ENCODE measurements around the gene FLYWCH1.

Gene FLYWCH1

GRCh38 chr16:2950773-2951172, 39.0 kb downstream of the FLYWCH1 start:
- DNase-seq (ENCODE audit: low read depth, low spot score) = no peak

GRCh38 chr16:2952679-2953078, 40.9 kb downstream of the FLYWCH1 start:
- DNase-seq (ENCODE audit: low read depth, low spot score) = no peak

GRCh38 chr16:2953706-2954627, 42.2 kb downstream of the FLYWCH1 start:
- DNase-seq (ENCODE audit: low read depth, low spot score) = no peak

GRCh38 chr16:2954656-2955381, 43.1 kb downstream of the FLYWCH1 start:
- DNase-seq (ENCODE audit: low read depth, low spot score) = no peak

DNA sequence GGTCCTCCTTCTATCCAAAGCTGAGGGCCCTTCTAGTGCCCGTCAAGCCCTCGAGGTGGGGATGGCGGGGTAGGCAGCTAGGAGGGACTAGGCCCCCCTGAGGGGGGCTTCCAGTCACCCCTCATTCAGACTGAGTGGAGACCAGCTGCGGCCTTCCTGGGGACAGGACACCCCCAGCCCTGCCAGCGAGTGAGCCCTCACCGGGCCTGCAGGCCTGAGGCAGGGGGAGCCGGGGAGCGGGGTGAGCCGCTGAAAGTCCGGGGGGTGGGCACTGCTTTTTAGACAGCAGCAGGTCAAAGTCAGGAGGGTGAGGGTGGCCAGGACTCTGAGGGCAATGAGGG, 43.7 kb downstream of the FLYWCH1 start:
- DNase-seq (ENCODE audit: low read depth, low spot score) = no peak

DNA sequence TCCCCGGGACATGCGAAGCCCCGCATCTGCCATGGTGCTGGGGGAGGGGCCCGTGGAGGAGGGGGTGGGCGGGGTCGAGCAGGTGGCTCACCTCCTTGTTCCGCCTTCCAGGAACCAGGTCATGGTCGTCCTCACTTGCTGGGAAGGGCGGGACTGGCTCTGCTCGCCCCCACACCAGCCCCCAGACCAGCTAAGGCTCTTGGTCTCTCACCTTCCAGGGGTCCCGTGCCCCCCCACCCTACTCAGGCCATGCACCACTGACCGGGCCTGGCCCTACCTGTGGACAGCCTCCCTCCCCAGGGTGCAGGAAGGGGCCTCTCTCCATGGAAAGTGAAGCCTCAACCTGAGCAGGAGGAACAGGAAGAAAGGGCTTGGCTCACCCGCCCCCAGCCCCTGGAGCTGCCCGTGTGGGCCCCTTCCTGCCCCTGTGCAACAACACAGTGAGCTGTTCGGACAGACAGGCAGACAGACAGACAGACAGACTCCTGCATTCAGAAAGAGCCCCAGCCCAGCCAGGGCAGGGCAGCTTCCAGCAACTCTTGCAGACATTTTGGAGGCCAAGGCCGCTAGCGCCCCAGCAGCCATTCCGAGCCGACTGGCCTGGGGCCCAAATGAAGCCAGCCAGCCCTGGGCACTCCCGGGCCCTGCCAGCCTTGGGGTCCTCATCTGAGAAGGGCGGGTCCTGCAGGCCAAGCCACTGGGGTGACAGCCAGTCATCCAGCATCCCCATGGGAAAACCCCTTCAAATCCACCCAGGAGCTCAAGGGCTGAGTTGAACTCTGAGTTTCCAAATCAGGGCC, 44.2 kb downstream of the FLYWCH1 start:
- no peak for DNase-seq (ENCODE audit: low read depth, low spot score)

DNA sequence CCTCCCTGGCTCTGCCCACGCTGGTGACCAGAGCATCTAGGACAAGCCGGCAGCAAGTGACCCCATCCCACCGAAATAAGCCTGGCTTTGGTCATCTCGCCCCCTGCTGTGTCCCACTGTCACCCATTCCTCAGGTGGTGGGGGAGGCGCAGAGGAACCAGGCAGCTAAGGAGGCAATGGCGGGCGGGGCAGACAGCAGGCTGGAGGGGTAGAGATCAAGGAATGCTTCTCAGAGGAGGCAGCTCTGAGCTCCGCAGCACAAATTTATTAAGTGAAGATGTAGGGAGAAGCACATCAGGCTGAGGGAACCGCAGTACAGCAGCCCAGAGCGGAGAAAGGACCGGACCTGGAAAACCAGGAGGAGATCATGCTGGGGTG, 44.8 kb downstream of the FLYWCH1 start:
- DNase-seq (ENCODE audit: low read depth, low spot score) = no peak

DNA sequence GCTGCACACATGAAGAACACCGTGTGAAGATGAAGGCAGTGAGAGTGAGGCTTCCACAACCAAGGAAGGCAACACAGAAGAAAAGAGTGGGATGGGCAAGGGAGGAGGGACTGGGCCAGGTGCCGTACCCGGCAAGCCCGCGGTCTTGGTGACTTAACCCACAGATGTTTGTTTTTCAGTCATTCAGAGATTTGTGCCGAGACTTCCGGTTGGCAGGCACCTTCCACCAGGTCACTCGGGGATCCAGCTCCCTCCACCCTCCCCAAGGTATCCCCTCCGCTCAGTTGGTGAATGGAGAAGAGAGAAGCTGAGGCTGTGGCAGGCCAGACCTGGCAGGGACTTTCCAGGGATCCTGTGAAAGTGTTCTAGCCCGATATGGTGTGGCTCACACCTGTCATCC, 47.5 kb downstream of the FLYWCH1 start:
- DNase-seq (ENCODE audit: low read depth, low spot score) = no peak

DNA sequence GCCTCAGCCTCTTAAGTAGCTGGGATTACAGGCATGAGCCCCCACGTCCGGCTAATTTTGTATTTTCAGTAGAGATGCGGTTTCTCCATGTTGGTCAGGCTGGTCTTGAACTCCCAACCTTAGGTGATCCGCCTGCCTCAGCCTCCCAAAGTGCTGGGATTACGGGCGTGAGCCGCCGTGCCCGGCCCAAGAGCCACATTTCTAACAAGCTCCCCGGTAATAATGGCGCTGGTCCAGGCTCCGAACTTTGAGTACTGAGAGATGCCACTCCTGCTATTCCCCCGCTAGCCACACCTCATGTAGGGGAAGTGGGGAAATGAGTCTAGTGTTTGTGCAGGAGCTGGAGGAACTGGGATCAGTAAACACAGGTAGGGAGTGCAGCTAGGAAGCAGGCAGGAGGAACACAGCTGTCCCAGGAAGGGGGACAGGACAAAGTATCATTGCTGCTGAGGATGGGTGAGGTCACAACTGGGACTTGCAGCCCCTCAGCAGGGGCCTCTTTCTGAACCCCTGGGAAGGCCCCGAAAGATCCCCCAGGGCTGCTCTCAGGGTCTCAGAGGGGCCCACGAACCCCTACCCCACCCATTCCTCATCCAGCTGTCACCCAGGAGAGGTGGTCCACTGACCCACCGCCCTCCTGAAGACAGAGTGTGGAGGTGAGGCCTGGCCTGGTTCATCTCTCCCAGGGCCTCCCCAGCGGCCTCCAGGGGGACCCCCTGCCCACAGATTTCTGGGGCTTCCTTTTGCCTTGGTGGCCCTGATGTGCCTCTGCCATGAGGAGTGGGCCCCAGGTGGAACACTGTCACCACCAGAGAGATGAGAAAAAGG, 48.7 kb downstream of the FLYWCH1 start:
- DNase-seq (ENCODE audit: low read depth, low spot score) = no peak

DNA sequence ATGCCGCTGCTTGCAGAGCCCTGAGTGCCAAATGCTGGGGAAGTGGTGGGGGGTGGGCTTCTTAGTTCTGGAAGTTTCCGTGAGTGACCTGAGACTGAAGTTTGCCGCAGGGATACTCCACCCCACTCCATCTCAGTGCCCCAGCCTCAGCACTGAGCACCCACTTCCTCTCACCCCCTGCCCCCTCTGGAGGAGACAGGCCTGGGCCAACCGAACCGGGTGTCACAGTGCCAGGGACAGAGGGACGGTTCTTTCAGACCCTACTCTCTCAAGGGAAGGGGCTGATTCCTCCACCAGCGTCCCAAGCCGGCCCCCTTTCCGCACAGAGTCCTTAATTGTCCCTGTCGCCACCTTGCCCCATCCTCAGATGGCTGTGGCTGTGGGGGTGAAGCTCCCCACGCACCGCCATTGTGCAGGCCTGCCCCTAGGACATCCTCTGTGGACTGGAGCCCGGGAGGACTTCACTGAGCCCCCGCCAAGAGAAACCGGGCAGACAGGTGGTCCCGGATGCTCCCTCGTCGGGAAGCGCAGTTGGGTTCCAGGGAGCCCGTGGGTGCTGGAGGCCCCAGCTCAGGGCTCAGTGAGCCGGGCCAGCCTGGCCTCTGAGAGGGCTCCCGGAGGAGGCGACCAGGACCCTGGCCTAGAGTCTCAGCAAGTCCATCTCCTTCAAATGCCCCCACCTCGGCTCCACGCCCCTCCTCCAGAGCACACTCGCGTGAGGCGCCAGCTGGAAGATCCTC, 50.8 kb downstream of the FLYWCH1 start:
- DNase-seq (ENCODE audit: low read depth, low spot score) = no peak

- no peak for DNase-seq (ENCODE audit: low read depth, low spot score)
Measured at GRCh38 chr16:2963074-2963722, 51.5 kb downstream of the FLYWCH1 start.

DNA sequence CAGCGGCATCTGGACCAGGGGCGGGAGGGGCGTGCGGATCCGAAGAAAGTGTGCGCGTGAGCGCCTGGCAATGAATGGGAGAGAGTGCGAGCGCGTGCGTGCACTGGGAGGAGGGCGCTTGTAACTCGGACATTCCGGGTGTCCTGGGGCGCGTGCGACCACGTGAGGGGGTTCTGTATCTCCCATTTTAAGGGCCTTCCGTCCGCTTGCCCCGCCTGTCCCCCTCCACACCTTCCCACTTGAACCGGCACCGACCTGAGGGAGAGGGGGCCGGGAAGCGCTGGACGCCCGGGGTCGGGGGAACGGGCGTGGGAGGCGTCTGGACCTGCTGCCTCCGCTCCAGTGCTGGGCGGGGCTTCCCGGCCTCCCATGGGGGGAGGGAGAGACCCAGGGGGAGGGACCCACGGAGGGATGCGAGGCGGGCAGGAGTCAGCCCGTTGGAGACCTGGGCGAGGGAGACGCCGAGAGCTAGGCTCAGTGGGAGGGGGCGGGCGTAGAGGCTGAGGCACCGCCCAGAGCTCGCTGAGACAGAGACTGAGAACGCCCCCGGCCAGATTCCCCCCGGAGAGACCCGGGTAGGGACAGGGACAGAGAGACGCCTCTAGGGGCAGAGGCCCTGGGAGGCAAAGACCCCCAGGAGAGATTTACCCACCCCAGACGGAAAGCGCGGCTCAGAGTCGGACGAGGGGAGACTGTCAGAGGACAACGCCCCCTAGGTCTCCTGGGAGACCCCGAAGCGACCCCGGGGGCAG, 52.2 kb downstream of the FLYWCH1 start, which contains the start of gene KREMEN2:
Gene KREMEN2 (plus strand): TSS at position 553 of the 752 bp plus-strand sequence. CDS start 246 bp downstream, outside the sequence.
- DNase-seq (ENCODE audit: low read depth, low spot score) = no peak

GRCh38 chr16:2964475-2965336, 53.0 kb downstream of the FLYWCH1 start:
- DNase-seq (ENCODE audit: low read depth, low spot score) = no peak

DNA sequence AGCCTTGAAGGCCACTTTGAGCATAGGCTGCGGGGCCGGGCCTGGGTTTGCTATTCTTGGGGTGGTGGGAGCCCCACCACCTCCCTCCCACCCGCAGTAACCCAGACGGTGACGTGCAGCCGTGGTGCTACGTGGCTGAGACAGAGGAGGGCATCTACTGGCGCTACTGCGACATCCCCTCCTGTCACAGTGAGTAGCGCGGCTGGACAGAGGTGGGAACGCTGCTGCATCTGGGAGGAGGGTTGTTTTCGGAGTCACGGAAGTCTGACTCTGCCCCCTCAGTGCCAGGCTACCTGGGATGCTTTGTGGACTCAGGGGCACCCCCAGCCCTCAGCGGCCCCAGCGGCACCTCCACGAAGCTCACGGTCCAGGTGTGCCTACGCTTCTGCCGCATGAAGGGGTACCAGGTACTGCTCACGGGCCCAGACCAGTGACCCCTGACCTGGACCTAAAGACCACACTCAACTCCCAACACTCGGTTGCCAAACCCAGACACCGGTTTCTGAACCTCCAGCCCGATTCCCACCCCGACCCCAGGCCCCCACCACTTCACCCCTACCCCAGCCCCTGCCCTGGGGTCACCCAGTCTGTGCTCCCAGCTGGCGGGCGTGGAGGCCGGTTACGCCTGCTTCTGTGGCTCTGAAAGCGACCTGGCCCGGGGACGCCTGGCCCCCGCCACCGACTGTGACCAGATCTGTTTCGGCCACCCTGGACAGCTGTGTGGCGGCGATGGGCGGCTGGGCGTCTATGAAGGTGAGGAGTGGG, 54.5 kb downstream of the FLYWCH1 start:
- DNase-seq (ENCODE audit: low read depth, low spot score) = no peak

- DNase-seq (ENCODE audit: low read depth, low spot score) = no peak
Measured at GRCh38 chr16:2966808-2967191, 55.1 kb downstream of the FLYWCH1 start.

DNA sequence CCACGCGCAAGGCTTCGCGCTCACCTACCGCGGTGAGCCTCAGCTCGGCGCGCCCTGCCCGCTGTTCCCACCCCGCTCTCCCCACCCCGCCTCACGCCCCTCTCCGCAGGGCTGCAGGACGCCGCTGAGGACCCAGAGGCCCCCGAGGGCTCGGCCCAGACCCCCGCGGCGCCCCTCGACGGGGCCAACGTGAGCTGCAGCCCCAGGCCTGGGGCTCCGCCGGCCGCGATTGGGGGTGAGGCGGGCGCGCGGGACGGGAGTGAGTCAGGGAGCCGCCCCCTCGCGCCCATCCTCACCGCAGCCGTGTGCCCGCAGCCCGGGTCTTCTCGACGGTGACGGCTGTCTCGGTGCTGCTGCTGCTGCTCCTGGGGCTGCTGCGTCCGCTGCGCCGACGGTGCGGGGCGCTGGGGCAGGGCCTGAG, 55.5 kb downstream of the FLYWCH1 start:
- no peak for DNase-seq (ENCODE audit: low read depth, low spot score)

DNA sequence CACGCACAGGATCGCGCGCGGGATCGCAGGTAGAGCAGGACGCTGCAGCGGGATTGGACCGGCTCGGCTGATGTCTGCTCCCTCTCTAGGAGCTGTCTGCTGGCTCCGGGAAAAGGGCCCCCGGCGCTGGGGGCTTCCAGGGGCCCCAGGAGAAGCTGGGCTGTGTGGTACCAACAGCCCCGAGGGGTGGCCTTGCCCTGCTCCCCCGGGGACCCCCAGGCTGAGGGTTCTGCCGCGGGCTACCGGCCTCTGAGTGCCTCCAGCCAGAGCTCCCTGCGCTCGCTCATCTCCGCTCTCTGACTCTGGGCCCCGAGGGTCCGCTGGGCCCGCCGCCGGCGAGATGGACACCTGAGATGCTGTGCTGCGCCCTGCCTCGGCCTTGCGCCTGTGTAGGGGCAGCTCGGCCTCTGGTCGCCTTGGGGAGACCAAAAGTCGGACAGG, 56.0 kb downstream of the FLYWCH1 start:
- DNase-seq (ENCODE audit: low read depth, low spot score) = no peak

DNA sequence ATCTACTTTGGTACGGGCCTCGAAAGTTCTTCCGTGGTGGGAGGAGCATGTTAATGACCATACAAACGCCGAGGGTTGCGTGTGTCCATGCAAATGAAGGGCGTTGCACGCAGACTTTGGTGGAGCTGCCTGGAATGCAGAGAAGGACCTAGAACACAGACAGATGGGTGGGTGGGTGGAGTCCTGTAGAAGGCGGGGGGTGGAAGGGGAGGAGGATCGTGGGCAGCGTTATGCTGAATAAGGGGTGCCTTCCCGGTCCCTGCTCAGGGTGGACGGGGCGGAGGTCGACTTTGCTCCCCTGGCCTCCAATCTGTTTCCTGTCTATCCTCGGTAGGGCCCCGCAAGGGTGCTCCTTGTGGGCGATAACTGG, 56.6 kb downstream of the FLYWCH1 start:
- DNase-seq (ENCODE audit: low read depth, low spot score) = no peak

All from activated CD4-positive, CD25-positive, alpha-beta regulatory T cell treated with anti-CD3 and anti-CD28 coated beads, Interleukin-2, amount 50 U/mL, for 16 hours (primary cell).